Bronchial smooth muscle cell (primary cell): ENCODE measurements around the gene GOLGA6L7. TPM values are rescaled to one million over a fixed set of nuclear protein-coding genes. Genes with fewer than 3 reads are reported as not detected.

Source experiments
- total RNA-seq: library from RNA; depleted of rRNA; stranded (reverse); fragments of >200 nt; gene quantifications from 2 replicates; pipeline ENCODE4 v1.2.1, GENCODE V29; 2014

Gene GOLGA6L7, protein sequence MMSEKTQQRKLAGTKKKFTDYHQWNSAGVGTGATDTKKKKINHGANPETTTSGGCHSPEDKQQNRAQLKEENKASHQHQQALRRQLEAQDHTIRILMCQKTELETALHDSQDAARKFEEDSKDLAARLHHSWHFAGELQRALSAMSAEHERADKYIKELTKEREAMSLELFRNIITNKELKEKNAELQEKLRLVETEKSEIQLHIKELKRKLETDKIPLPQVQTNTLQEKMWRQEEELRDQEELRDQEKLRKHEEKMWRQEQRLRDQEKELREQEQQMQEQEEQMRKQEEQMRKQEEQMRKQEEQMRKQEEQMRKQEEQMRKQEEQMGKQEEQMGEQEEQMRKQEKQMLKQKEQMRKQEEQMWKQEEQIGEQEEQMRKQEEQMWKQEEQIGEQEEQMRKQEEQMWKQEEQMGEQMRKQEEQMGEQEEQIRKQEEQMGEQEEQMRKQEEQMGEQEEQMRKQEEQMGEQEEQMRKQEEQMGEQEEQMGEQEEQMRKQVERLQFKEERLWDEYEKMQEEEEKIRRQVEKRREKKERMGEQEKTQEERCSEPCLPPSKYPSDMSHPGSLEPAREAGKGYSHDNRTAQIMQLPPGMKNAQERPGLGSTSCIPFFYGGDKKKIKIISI
- total RNA-seq, result not detected in 2 replicates

DNA sequence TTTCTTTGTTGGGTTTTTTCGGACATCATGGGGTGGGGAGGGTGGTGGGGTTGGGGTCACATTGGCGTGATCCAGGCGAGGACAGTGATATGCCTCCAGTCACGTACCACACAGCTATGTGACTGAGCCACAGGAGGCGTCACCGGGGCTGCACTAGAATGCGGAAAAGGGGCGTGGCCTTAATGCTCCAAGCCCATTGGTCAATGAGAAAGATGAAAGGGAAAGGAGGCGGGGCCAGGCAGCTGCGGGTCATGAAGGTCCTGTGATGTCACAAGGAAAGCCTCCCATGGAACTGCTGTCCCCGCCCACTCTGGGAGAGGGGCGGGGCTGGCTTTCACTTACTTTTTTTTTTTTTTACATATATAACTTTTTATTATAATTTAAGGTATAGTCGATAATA, at the start of gene GOLGA6L7:
TSS of gene GOLGA6L7 (minus strand) at position 124 of the 400 bp plus-strand sequence. CDS start at position 29, 95 bp downstream.

GRCh38 chr15:28885630-28886430, 37.4 kb upstream of the GOLGA6L7 start, which contains the start of gene APBA2:
Gene APBA2 (plus strand): TSS chr15:28885974. CDS start chr15:29053885, 167,911 bp downstream.

Other genes with a start within 250 kb of the GOLGA6L7 start
- 0.32 and 0.52 TPM in 2 replicates for gene GOLGA8M, start 136.2 kb downstream of the GOLGA6L7 start, total RNA-seq
- gene APBA2, start 37.3 kb upstream of the GOLGA6L7 start, total RNA-seq, result 0.16 and 0.77 TPM in 2 replicates